ENCODE results near the gene HTT-AS.
"Not testable (repeated sequence)": the region's sequence is repeated elsewhere in the genome, so short reads cannot be mapped to it uniquely, and the experiment has no call there.

Gene HTT-AS

DNA sequence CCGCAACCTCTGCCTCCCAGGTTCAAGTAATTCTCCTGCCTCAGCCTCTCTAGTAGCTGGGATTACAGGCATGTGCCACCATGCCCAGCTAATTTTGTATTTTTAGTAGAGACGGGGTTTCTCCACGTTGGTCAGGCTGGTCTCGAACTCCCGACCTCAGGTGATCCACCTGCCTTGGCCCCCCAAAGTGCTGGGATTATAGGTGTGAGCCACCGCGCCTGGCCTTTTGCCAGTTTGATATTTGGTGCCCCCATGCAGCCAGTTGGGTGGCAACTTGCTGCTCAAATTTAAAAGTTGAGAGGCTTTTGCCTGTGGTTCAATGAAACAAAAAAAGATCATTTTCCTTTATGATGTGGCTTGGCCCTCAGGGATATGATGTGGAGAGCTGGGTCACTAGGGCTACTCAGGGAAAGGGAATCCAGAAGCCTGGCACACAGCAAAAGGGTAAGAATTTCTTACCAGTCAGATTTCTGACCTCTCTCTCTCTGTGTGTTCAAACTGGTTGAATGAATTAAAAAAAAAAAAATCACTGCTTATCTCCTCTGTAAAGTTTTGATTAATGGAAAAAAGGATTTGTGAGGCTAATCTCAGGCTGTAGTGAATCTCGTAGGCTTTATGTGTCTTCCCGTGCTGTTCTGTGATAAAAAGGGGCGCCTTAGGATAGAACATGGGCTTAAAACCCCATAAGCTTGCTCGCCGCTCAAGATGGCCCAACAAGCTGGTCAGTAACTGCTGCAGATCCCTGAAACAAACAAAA, 23.0 kb downstream of the HTT-AS start:
- not testable (repeated sequence) for DNase-seq

DNA sequence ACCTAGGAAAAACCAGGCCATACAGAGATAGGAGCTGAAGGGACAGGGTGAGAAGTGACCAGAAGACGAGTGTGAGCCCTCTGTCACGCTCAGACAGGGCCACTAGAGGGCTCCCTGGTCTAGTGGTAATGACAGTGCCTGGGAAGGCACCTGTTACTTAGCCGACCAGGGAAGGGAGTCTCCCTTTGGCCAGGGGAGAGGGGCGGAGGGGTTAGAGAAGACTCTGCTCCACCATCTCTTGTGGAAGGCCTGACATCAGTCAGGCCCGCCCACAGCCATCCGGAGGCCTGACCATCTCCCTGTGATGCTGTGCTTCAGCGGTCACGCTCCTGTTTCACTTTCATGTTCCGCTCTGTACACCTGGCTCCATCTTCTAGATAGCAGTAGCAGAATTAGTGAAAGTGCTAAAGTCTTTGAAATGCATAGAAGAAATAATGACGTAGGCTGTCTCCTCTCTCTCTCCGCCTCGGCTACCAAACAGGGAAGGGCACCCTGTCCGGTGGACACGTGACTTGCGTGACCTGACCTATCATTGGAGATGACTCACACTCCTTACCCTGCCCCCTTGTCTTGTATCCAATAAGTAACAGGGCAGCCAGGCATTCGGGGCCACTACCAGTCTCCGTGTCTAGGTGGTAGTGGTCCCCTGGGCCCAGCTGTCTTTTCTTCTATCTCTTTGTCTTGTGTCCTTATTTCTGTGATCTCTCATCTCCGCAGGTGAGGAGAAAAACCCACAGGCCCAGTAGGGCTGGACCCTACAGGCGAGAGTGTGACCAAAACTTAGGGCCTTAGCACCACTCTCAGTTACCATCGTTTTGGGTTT, 26.7 kb downstream of the HTT-AS start:
- DNase-seq = peak; percentile 40

DNA sequence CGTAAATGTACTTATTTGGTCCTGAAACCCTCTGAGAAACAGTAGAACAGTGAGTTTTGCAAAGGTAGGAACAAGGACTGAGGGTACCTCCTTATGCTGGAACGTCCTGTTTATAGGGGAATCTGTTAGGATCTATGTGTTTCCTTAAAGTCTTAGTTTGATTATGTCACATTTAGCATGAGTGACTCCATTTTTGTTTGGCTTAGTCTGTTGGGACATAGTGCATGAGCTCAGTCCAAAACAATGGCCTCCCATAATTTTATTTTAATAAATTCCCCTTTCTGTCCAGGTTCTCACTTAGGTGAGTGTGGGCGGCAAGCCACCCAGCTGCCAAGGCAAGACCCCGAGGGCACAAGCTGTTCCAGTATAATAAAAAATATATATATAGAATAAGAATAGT, 27.7 kb downstream of the HTT-AS start:
- DNase-seq = no peak

DNA sequence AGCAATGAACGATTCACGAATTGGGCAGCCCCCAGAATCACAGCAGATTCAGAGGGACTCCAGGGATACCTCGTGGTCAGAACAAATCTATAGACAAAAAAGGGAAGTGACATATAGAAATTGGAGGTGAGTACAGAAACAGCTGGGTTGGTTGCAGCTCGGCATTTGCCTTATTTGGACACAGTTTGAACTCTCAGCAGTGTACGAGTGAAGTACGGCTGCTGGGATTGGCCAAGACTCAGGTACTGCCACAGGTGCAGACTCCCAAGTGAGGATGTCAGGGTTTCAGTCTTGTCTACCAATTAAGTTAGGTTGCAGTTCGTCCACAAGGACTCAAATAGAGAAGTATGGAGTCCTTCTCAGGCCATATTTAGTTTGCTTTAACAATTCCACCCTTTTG, 28.2 kb downstream of the HTT-AS start:
- no peak for DNase-seq

DNA sequence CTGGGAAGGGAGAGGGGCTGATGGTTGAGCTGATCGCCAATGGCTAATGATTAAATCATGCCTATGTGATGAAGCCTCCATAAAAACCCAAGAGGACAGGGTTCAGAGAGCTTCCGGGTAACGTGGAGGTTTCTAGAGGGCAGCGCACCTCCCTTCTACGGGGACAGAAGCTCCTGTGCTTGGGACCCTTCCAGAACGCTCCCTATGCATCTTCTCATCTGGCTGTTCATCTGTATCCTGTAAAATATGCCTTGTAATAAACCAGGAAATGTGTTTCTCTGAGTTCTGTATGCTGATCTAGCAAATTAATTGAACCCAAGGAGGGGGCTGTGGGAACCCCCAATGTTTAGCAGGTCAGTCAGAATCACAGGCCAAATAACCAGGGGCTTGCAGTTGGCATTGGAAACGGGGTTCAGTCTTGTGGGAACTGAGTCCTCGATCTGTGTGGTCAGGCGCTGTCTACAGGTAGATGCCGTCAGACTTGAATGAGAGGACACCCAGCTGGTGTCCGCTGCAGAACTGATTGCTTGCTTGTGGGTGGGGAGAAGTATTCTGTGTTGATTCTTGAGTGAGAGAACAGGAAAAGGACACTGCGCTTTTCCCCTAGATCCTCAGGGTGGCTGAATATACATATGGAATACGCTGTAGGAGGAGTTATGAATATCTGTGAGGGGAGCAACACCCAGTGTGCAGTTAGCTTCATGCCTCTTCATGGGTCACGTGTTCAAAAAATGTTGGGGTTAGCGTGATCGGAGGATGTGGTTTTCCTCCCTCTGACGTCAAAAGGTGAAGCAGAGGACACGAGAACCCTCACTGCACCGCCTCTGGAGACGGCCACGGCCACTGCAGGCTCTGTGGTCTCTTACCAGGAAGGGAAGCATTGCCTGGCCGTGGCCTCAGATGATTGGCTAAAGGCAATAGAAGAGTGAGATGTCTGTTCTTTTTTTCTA, 29.2 kb downstream of the HTT-AS start:
- peak; percentile 45 for DNase-seq

DNA sequence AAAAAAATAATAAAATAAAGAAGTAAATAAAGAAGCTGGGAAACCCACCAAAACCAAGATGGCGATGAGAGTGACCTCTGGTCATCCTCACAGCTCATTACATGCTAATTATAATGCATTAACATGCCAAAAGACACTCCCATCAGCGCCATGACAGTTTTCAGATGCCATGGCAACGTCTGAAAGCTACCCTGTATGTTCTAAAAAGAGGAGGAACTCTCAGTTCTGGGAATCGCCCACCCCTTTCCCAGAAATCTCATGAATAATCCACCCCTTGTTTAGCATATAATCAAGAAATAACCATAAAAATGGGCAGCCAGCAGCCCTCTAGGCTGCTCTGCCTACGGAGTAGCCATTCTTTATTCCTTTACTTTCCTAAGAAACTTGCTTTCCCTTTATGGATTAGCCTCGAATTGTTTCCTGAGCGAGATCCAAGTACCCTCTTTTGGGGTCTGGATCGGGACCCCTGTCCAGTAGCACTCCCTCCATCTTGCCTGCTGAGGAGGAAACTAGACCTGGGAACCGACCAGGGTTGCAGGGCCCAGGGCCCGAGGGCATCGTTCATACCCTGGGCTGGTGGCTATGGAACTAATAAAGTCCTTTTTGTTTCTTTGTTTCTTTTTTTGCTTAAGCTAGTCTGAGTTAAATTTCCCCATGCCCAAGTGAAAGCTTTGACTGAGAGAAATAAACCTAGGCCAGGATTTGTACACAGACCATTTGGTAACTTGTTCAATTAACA, 30.9 kb downstream of the HTT-AS start:
- DNase-seq = no peak

DNA sequence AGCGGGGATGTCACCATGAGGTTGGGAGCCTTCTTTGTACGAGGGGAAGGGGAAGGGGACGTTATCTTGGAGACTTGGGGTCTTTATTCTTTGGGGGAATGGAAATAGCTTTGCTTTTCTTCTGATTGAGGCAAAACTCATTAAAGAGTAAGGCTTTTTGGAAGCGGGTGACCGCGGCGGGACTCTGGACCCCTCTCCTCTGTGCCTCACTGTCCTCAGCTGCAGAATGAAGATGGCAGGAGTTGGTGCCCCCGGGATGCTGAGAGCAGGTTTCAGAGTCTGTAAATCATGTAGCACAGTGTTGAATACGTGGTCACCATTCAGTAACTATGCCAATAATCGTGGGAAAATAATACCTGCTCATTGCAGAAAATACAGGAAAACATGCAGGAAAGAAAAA, 32.1 kb downstream of the HTT-AS start:
- no peak for DNase-seq

DNA sequence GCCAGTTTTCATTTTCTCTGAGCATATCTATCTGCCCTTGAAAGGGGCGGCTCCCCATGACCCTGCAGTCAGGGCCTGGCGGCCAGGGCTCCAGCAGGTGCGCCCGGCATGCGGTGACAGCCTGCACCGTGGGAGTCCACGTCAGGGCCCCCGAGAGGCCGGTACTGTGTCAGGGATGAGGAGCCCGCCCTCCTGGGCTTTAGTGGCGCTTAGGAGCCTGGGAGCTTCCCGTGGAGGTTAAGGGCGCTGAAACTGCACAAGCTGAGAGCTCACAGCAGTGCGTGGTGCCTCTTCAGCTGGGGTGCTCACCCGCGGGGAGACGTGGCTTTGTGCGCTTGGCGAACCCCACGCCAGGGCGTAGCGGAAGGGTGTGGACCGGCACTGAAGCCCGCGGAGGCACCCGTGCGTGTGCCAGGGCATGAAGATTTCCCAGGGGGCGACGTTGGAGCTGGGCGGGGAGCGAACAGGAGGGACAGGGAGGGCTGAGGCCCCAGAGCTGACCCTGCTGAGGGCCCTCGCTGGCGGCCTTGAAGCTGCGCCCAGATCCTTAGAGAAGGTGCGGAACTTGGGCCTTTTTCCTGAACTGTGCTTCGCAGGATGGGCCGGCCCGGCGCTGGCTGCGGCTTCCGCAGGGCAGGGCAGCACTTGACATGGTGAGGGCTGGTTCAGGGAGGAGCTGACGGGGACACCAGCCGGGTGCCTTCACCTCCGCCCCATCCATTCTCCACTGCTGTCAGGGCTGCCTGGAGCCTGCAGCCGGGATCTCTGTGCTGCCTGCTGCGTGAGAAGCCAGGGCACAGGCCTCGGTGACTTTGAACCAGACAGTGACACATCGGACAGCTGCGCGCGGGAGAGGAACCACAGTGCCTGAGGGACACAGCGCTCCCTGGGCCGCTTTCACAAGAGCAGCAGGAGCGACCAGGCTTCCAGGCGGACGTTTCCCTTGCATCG, 32.9 kb downstream of the HTT-AS start:
- peak; percentile 65 for DNase-seq

DNA sequence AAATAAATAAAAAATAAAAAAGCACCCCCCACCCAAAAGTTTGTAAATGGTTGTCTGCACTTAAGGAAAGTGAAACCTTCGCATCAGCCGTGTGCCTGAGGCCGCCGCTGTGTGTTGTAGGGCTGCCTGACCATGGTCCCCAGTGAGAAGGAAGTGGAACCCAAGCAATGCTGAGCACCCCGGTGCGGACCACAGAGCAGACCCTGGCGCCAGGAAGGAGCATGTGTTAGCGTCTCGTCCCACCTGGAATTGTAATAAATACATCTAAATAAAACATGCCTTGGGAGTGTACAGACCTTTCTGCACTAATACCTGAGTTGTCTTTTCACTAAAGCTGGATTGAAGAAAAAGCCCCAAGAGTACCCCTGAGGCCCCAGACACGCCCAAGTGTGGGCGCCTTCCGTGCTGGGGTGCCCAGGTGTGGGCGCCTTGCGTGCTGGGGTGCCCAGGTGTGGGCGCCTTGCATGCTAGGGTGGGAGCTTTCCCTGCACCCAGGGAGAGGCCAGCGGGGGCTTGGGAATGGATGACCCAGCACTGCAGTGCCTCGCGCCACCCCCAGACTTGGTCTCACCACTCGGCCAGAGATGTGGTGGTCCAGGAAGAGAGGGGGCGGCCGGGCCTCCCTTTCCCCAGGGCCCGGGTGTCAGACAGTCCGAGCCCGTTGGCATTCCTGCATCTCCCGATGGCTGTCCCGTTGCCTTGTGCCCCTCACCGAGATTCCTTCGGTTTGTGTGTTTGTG, 33.7 kb downstream of the HTT-AS start:
- no peak for DNase-seq

DNA sequence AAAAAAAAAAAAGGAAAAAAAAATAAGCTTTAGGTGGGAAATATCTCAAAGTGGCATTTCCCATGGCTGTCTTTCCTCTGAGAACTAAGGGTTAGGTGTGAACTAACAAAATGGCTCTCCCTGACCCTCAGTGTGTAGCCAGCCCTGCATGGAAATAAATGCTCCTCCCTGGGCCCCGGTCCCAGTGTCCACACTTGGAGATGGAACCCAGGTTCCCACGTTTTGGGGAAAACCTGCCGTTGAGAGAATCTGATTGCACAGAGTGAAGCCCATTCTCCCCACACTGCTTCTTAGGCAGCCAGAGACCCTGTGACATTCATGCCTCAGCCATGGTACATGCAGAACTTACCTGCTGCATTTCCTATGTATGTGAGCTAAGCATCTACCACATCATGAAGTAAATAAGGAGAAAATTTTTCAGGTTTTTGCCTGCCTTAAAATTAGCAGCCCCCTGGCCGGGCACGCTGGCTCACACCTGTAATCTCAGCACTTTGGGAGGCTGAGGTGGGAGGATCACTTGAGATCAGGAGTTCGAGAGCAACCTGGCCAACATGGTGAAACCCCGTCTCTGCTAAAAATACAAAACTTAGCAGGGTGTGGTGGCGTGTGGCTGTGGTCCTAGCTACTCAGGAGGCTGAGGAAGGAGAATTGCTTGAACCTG, 34.5 kb downstream of the HTT-AS start:
- no peak for DNase-seq

DNA sequence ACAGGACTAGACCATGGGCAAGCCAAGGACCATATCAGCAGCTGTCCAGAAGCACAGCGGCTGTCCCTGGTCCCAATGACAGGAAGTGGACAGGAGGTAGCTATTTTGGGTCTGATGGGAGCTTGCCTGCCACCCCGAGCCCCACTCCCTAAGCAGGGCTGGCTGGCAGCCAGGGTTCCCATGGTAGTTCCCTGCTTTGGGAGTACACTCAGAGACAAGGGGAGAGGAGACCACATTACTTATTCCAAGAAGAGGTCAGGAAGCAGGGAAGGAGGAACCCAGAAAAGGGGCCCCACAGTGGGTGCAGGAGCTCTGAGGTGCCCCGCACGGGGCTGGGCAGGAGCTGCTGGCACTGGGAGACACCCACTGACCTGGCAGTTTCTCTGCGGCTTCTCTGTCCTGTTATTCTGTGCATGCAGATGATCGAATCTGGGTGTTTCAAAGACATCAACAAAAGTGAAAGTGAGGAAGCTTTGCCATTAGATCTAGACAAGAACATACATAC, 36.3 kb downstream of the HTT-AS start:
- peak; percentile 12 for DNase-seq

DNA sequence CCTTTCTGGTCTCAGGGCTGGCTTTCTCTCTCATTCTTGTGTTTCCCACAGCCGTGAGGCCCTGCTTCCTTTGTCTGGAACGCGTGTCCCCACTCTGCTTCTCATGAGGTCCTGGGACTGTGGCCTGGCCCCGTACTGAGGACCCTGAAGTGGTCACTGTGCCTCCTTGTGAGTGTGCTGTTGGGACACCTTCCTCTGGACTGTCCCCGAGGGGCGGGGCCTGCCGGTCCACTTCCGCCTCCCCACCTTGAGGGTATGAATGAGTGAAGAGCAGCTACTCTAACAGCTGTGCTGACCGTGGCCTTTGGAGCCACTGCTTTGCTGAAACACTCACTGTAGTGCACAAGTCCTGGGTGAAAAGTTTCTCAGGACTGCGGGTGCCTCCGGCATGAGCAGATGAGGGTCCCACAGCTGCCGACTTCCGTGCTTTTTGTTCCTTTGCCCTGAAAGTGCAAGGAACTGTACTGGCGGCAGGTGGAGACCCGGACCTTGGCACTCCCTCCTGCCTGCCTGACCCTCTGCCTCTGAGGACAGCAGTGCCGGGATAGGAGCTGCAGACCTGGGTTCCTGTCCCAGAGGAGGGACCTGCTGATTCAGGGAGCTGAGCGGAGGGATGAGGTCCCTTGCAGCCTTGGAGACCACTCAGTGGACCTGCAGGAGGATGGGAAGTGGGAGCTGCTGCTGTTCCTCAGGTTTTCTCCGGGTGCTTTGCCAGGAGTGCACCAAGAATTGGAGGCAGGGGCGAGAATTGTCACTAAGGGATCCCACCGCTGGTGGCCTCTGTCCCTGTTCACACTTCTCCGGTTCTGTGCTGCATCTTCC, 38.0 kb downstream of the HTT-AS start:
- no peak for DNase-seq

DNA sequence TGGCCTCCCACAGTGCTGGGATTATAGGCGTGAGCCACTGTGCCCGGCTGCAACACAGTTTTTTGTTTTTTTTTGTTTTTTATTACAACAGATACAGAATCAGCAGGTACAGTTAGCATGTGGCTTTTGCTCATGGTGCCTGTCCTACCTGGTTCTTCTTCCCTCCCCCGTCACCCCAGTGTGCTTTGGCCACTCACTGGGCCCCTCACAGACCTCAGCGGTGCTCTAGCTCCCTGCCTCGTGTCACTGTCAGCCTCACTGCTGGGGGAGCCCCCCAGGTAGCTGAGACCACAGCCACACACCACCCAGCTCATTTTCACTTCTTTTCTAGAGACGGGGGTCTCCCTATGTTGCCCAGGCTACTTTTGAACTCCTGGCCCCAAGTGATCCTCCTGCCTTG, 38.7 kb downstream of the HTT-AS start:
- no peak for DNase-seq

DNA sequence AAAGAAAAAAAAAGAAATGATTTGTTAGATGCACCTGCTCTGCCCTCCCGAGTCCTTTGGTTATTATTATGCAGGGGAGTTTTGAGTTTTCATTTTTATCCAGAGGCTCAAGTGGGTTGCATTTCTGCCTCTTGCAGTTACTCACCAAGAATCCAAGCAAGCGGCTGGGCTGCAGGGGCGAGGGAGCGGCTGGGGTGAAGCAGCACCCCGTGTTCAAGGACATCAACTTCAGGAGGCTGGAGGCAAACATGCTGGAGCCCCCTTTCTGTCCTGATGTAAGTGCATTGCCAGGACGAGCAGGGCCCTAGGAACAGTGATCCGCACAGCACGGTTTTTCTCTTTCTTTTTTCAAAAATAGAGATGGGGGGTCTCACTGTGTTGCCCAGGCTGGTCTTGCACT, 39.1 kb downstream of the HTT-AS start:
- DNase-seq = no peak

DNA sequence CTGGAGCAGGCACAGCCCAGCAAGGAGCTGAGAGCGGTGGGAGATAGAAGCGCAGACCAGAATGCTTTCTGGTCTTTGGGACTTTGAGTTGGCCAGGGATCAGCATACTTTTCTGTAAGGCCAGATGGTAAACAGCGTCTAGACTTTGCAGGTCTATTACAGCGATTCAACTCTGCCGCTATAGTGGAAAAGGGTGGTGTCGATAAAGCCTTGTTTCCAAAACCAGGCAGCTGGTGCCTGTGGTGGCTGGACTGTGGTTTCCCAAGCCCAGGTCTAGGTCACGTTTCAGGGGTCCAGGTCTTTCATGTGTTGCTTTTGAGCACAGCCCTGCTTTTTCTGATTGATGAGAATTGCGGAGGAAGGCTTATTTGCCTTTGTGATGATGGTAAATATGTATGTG, 40.1 kb downstream of the HTT-AS start:
- no peak for DNase-seq

DNA sequence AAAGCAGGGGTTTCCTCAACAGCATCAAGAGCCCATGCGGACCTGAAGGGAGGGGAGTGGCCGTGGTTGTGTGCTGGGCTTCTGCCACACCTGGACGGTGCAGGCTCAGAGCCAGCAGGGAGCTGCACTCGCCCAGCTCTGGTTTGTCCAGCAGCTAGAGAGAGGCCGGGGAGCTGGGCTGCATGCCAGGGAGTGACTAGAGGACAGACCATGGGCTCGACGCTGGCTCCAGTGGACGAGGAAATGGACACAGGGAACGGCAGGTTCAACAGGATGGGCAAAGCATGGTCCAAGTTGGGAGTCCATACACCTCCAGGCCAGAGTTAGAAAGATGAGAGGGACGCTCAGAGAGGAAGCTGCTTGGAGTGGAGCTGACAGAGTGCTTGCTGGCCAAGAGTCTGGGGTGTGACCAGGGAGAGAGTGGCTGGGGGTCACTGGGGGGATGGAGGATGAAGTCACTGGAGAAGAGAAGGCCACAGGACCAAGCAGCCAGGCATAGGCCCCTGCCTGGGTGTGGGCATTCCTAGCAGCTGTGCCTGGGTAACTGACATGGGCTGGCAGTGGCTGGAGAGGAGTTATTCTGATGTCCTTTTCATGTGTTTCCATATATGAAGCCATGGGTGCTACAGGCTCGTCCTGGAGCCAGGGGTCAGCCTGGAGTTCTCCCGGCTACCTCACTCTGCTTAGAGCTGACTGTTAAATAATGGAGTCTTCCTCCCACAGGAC, 42.8 kb downstream of the HTT-AS start:
- DNase-seq = no peak

DNA sequence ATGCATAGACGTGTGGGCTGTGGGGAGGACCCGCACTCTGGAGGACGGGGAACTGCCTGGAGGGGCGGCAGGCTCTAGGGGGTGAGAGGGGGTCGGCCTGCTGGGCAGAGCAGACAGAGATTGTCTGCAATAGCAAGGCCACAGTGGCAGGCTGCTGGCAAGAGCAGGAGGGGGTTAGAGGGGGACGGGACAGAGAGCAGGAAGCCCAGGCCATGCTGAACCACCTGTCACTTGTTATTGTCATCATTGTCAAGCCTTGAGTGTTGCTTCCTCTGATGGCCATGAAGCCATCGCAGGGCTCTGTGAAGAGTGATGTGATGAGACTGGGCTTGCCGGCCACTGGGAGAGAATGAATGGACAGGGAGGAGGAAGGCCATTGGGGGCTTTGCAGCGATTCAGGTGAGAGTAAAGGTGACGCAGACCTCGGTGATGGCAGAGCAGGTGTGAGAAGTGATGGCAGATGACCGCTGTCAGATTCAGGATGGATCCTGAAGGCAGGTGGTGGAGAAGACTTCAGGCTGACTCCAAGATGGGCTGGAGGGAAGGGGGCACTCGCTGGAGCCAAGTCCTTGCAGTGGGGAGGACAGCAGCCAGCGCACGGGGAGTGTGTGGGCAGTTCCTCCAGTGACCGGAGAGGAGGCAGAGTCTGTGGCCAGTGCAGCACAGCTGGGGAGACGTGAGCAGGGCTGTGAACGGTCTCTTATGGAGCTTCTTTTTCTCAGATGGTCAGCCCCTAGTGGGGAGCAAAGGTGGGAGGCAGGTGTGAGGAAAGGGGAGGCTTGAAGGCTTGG, 43.6 kb downstream of the HTT-AS start:
- no peak for DNase-seq

Data from fibroblast of skin of scalp (primary cell).